GM18511 (cell line): ENCODE data around the gene ITM2C.

Experiments used
- ATAC-seq: cut with Tn5 transposase; IDR thresholded peaks from one replicate; pipeline ENCODE4 v1.9.1; 2021; ENCODE audit warnings: mild to moderate bottlenecking, moderate library complexity; ENCODE audit not compliant: unreplicated experiment

Gene ITM2C

GRCh38 chr2:230849633-230850357, 14.9 kb upstream of the ITM2C start:
- no peak for ATAC-seq

GRCh38 chr2:230850358-230850658, 14.4 kb upstream of the ITM2C start:
- ATAC-seq, result no peak

GRCh38 chr2:230852113-230852512, 12.6 kb upstream of the ITM2C start:
- ATAC-seq, result no peak

DNA sequence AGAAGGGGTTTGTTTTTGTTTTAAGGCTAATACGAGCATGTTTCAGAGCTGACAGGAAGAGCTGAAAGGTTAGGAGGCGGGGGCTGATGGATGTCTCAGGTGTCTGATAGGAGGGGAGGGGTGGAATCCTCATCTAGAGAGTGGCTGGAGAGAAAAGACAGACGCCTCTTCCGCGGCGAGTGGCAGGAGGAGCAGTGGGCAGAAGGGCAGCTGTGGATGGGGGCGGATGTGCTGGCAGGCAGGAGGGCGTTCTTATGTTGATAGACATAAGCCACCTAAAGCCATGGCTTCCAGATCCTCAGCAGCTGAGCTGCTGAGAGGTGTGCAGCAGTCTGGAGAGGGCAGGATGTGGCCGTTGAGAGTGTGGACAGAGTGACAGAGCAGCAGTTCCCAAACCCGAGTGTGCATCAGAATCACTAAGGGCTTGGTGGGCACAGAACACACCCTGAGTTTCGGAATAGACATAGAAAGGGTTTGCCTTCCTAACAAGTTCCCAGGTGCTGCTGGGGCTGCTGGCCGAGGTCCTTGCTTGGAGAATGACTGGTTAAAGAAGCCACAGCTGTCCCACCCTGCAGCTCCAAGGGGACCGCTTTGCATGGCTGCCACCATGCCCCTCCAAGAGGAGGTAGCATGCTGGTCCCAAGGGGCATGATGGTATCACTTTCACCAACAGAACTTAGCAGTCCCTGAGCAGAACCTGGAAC, 3.0 kb upstream of the ITM2C start:
- no peak for ATAC-seq

- no peak for ATAC-seq
These were observed 2.5 kb upstream of the ITM2C start for GRCh38 chr2:230862292-230862691.

DNA sequence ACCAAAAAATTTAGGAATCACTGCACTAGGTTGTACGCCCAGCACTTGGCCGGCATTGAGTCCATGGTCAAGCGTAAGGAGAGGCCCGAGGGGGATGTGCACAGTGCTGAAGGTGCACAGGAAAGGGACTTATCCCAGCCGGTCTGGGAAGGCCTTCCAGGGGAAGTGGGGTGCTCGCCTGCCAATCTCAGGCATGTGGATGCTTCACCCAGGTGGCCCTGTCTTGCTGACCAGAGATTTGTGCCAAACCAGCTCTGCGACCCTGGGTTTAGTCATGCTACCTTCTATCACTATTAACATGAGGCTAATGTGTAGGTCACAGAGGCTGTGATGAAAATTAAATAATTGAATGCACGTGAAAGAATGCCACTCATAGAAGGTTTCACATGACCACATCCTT, 1.7 kb upstream of the ITM2C start:
- no peak for ATAC-seq

DNA sequence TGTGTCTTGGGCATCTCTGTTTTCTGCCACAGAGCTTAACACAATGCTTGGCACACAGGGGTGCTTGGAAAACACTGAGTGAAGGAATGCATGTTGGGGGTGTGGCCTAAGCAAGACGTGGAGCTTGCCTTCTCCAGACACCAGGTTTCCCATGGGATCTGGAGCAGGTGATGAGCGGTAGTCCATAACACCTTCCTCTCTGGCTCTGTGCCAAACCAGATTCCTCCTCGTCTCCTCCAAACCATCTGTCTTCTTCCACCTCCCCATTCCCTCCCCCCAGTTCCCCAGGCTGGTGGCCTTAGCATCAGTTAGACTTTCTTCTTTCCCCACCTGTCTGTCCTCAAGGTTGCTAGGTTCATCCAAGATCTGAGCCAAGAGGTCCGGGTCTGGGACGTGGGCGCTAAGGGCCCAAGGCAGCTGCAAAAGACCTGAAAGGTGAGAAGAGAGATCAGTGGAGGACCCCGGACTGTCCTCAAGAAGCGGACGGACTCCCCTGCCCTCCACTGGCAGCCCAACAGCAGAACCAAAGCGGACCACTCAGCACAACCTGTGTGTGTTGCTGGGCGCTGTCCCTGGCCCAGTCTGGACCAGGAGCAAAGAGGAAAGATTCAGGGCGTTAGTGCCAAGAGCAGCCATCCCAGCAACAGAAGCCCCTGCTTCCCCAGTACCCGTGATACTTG, 1.2 kb upstream of the ITM2C start:
- no peak for ATAC-seq

GRCh38 chr2:230864122-230864604, 579 bp upstream of the ITM2C start:
- ATAC-seq, result no peak

- no peak for ATAC-seq
These were observed 594 bp downstream of the ITM2C start for GRCh38 chr2:230865307-230865765.

GRCh38 chr2:230865766-230866755, 1.3 kb downstream of the ITM2C start:
- ATAC-seq, result no peak

GRCh38 chr2:230866756-230867523, 2.2 kb downstream of the ITM2C start:
- no peak for ATAC-seq

- no peak for ATAC-seq
These were observed 3.6 kb downstream of the ITM2C start for GRCh38 chr2:230868161-230868946.

DNA sequence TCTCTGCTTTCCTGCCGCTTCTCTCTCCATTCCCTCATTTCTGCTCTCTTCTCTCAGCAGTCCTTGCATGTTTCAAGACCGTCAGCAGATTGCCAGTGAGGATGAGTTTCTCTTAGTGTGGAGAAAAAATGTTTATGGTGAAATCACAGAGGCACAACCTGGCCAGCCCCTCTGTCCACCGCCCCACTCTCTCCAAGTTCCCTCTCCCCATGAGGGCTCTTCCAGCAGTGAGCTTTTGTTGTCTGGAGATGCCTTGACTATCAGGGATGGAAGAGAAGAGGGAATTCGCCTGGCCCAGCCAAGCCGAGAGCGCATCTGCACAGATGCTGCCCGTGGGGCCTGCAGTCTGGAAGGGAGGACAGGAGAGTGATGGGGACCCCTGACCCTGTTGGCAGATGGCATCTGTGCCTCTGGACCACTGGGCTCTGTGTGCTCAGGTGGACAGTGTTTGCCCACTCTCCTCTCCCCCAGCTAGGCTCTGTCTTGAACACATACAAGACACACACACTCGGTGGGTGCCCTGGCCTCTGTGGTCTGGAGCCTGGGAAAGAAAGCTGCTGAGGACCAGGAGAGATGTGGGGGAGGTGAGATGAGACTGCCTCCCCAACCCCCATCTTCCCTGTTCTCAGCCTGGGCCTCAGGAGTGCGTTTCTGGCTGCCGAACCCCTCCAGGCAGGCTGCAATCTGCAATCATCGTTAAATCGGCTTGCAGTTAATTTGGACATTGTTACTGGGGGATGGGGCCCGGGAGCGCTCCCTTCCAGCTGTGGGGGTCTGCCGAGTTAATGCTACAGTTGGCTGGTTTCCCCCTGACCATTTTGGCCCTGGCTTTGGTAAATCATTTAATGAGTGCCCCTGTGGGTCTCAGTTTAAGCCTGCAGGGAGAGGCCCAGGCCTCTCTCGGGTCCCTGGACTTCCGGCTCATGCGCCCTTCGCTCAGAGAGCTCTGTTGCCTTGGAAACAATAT, 4.5 kb downstream of the ITM2C start:
- no peak for ATAC-seq

- ATAC-seq, result no peak
These were observed 5.3 kb downstream of the ITM2C start for GRCh38 chr2:230869914-230870543.

- ATAC-seq, result no peak
These were observed 6.0 kb downstream of the ITM2C start for GRCh38 chr2:230870544-230871360.

- ATAC-seq, result no peak
These were observed 6.8 kb downstream of the ITM2C start for GRCh38 chr2:230871361-230872150.
